Measurements from ENCODE around the gene CACNA1A.
"Not testable (repeated sequence)": the region's sequence is repeated elsewhere in the genome, so short reads cannot be mapped to it uniquely, and the experiment has no call there.

The CACNA1A gene

GRCh38 chr19:13506471-13506820 lies at the start of gene CACNA1A:
TSS of gene CACNA1A (minus strand) at chr19:13506479. CDS start at chr19:13506224, 255 bp downstream.
- Mint-ChIP-seq H3K27ac (no peak within 1 kb of the TSS), H3K9me3 (ENCODE audit: low read depth) (no peaks in the 10 kb centered on the region), H3K4me3 (peak within 1 kb of the TSS; percentile 60)

GRCh38 chr19:13554506-13555240 lies 48.4 kb upstream of the CACNA1A start:
- Mint-ChIP-seq H3K27me3 (peaks cover 25% of the 10 kb centered on the region), H3K4me3 (no peak overlapping the region), H3K36me3 (no peaks in the 10 kb centered on the region), H3K27ac (no peak overlapping the region), H3K4me1 (ENCODE audit: low read depth) (no peaks in the 10 kb centered on the region), H3K9me3 (ENCODE audit: low read depth) (no peaks in the 10 kb centered on the region)

More at GRCh38 chr19:13506471-13506820, at the start of gene CACNA1A:
- peaks cover 35% of the 10 kb centered on the region for H3K27me3 Mint-ChIP-seq
- no peaks in the 10 kb centered on the region for H3K36me3 Mint-ChIP-seq
- peaks cover 4% of the 10 kb centered on the region for H3K4me1 Mint-ChIP-seq (ENCODE audit: low read depth)

GRCh38 chr19:13553880-13554400 lies 47.7 kb upstream of the CACNA1A start:
- Mint-ChIP-seq H3K9me3 (ENCODE audit: low read depth) (no peaks in the 10 kb centered on the region), H3K36me3 (no peaks in the 10 kb centered on the region), H3K27me3 (peaks cover 25% of the 10 kb centered on the region), H3K4me1 (ENCODE audit: low read depth) (no peaks in the 10 kb centered on the region), H3K4me3 (no peak overlapping the region), H3K27ac (no peak overlapping the region)

- H3K9me3 Mint-ChIP-seq (ENCODE audit: low read depth) = peaks cover 5% of the 10 kb centered on the region
Measured at GRCh38 chr19:13548131-13548530, 41.9 kb upstream of the CACNA1A start.

GRCh38 chr19:13547102-13547501 lies 40.8 kb upstream of the CACNA1A start:
- Mint-ChIP-seq H3K4me1 (ENCODE audit: low read depth) (no peaks in the 10 kb centered on the region), H3K27ac (no peak overlapping the region), H3K4me3 (no peak overlapping the region), H3K36me3 (no peaks in the 10 kb centered on the region), H3K9me3 (ENCODE audit: low read depth) (peaks cover 5% of the 10 kb centered on the region), H3K27me3 (peaks cover 16% of the 10 kb centered on the region)

More at GRCh38 chr19:13548131-13548530, 41.9 kb upstream of the CACNA1A start:
- no peak overlapping the region for H3K27ac Mint-ChIP-seq
- H3K4me1 Mint-ChIP-seq (ENCODE audit: low read depth) = no peaks in the 10 kb centered on the region
- H3K36me3 Mint-ChIP-seq = no peaks in the 10 kb centered on the region
- no peak overlapping the region for H3K4me3 Mint-ChIP-seq
- H3K27me3 Mint-ChIP-seq = peaks cover 15% of the 10 kb centered on the region

- peaks cover 5% of the 10 kb centered on the region for H3K9me3 Mint-ChIP-seq (ENCODE audit: low read depth)
Measured at GRCh38 chr19:13544423-13544822, 38.1 kb upstream of the CACNA1A start.

GRCh38 chr19:13541554-13541953 lies 35.3 kb upstream of the CACNA1A start:
- Mint-ChIP-seq H3K27ac (no peak overlapping the region), H3K27me3 (peaks cover 31% of the 10 kb centered on the region), H3K9me3 (ENCODE audit: low read depth) (peaks cover 5% of the 10 kb centered on the region), H3K36me3 (no peaks in the 10 kb centered on the region), H3K4me3 (no peak overlapping the region), H3K4me1 (ENCODE audit: low read depth) (peaks cover 7% of the 10 kb centered on the region)

More at GRCh38 chr19:13544423-13544822, 38.1 kb upstream of the CACNA1A start:
- H3K4me1 Mint-ChIP-seq (ENCODE audit: low read depth) = no peaks in the 10 kb centered on the region
- no peak overlapping the region for H3K27ac Mint-ChIP-seq
- H3K27me3 Mint-ChIP-seq = peaks cover 19% of the 10 kb centered on the region
- H3K4me3 Mint-ChIP-seq = no peak overlapping the region
- no peaks in the 10 kb centered on the region for H3K36me3 Mint-ChIP-seq

GRCh38 chr19:13539332-13539731 lies 33.1 kb upstream of the CACNA1A start:
- peaks cover 5% of the 10 kb centered on the region for H3K9me3 Mint-ChIP-seq (ENCODE audit: low read depth)
- no peak overlapping the region for H3K27ac Mint-ChIP-seq
- H3K4me3 Mint-ChIP-seq = no peak overlapping the region
- peaks cover 35% of the 10 kb centered on the region for H3K27me3 Mint-ChIP-seq
- H3K4me1 Mint-ChIP-seq (ENCODE audit: low read depth) = peaks cover 7% of the 10 kb centered on the region
- no peaks in the 10 kb centered on the region for H3K36me3 Mint-ChIP-seq

GRCh38 chr19:13538601-13539253 lies 32.4 kb upstream of the CACNA1A start:
- H3K27me3 Mint-ChIP-seq = peaks cover 33% of the 10 kb centered on the region
- H3K27ac Mint-ChIP-seq = no peak overlapping the region
- no peak overlapping the region for H3K4me3 Mint-ChIP-seq
- H3K36me3 Mint-ChIP-seq = no peaks in the 10 kb centered on the region
- H3K9me3 Mint-ChIP-seq (ENCODE audit: low read depth) = peaks cover 3% of the 10 kb centered on the region
- peaks cover 7% of the 10 kb centered on the region for H3K4me1 Mint-ChIP-seq (ENCODE audit: low read depth)

- no peaks in the 10 kb centered on the region for H3K36me3 Mint-ChIP-seq
- no peak overlapping the region for H3K4me3 Mint-ChIP-seq
- no peaks in the 10 kb centered on the region for H3K9me3 Mint-ChIP-seq (ENCODE audit: low read depth)
- H3K27me3 Mint-ChIP-seq = peaks cover 27% of the 10 kb centered on the region
- H3K27ac Mint-ChIP-seq = no peak overlapping the region
- H3K4me1 Mint-ChIP-seq (ENCODE audit: low read depth) = peaks cover 7% of the 10 kb centered on the region
Measured at GRCh38 chr19:13537454-13537853, 31.2 kb upstream of the CACNA1A start.

GRCh38 chr19:13530720-13531119 lies 24.4 kb upstream of the CACNA1A start:
- H3K27me3 Mint-ChIP-seq = peaks cover 20% of the 10 kb centered on the region
- H3K27ac Mint-ChIP-seq = no peak overlapping the region
- no peaks in the 10 kb centered on the region for H3K4me1 Mint-ChIP-seq (ENCODE audit: low read depth)
- no peak overlapping the region for H3K4me3 Mint-ChIP-seq
- no peaks in the 10 kb centered on the region for H3K9me3 Mint-ChIP-seq (ENCODE audit: low read depth)
- H3K36me3 Mint-ChIP-seq = no peaks in the 10 kb centered on the region

- H3K36me3 Mint-ChIP-seq, H3K27ac Mint-ChIP-seq: not testable (repeated sequence)
Measured at GRCh38 chr19:13529721-13530120, 23.4 kb upstream of the CACNA1A start.

GRCh38 chr19:13526552-13526951 lies 20.3 kb upstream of the CACNA1A start:
- Mint-ChIP-seq H3K4me1 (ENCODE audit: low read depth) (no peaks in the 10 kb centered on the region), H3K4me3 (no peak overlapping the region), H3K36me3 (peaks cover 2% of the 10 kb centered on the region), H3K27ac (no peak overlapping the region), H3K27me3 (peaks cover 29% of the 10 kb centered on the region), H3K9me3 (ENCODE audit: low read depth) (peaks cover 3% of the 10 kb centered on the region)

More at GRCh38 chr19:13529721-13530120, 23.4 kb upstream of the CACNA1A start:
- not testable (repeated sequence) for H3K9me3 Mint-ChIP-seq (ENCODE audit: low read depth); H3K4me1 Mint-ChIP-seq (ENCODE audit: low read depth); H3K4me3 Mint-ChIP-seq
- peaks cover 20% of the 10 kb centered on the region for H3K27me3 Mint-ChIP-seq

- peaks cover 13% of the 10 kb centered on the region for H3K36me3 Mint-ChIP-seq
- H3K4me3 Mint-ChIP-seq = no peak overlapping the region
Measured at GRCh38 chr19:13521066-13521465, 14.8 kb upstream of the CACNA1A start.

GRCh38 chr19:13511947-13512346 lies 5.7 kb upstream of the CACNA1A start:
- H3K4me3 Mint-ChIP-seq = no peak overlapping the region
- peaks cover 2% of the 10 kb centered on the region for H3K36me3 Mint-ChIP-seq
- H3K27me3 Mint-ChIP-seq = peaks cover 31% of the 10 kb centered on the region
- peaks cover 4% of the 10 kb centered on the region for H3K4me1 Mint-ChIP-seq (ENCODE audit: low read depth)
- no peaks in the 10 kb centered on the region for H3K9me3 Mint-ChIP-seq (ENCODE audit: low read depth)
- H3K27ac Mint-ChIP-seq = no peak overlapping the region

More at GRCh38 chr19:13521066-13521465, 14.8 kb upstream of the CACNA1A start:
- no peaks in the 10 kb centered on the region for H3K4me1 Mint-ChIP-seq (ENCODE audit: low read depth)
- peaks cover 32% of the 10 kb centered on the region for H3K27me3 Mint-ChIP-seq
- H3K27ac Mint-ChIP-seq = no peak overlapping the region
- H3K9me3 Mint-ChIP-seq (ENCODE audit: low read depth) = peaks cover 23% of the 10 kb centered on the region
